Transverse colon (tissue), 4 donors: Measurements from ENCODE around the gene ADGRE1. TPM values are rescaled to one million over a fixed set of nuclear protein-coding genes. Genes with fewer than 3 reads are reported as not detected.

Source experiments
- DNase-seq: peaks from one replicate; pipeline ENCODE4 v3.0.0-alpha.2; 2019
- H3K27ac ChIP-seq, 4 donors: fragments of 200-600 bp; sonication (generic); 2 replicates each; pipeline ENCODE4 v1.5.1; 2016 to 2018; ENCODE audit warnings: inconsistent platforms in 4 of 4
- H3K27me3 ChIP-seq: fragments of 200-600 bp; sonication (generic); 2 replicates; pipeline ENCODE4 v1.5.1; 2017; ENCODE audit warnings: inconsistent platforms
- H3K36me3 ChIP-seq, 4 donors: fragments of 200-600 bp; sonication (generic); 2 replicates each; pipeline ENCODE4 v1.5.1; 2017 to 2019; ENCODE audit warnings: inconsistent platforms in 4 of 4
- H3K4me1 ChIP-seq, 4 donors: fragments of 200-600 bp; sonication (generic); 2 replicates each; pipeline ENCODE4 v1.5.1; 2017 to 2020; ENCODE audit warnings: inconsistent platforms in 4 of 4
- H3K4me3 ChIP-seq, 4 donors: fragments of 200-600 bp; sonication (generic); 1 replicate in 1 of 4; 2 replicates in 3 of 4; pipeline versions ENCODE4 v1.5.1 to v1.6.1; 2017 to 2019; ENCODE audit warnings: inconsistent platforms in 4 of 4
- H3K9me3 ChIP-seq, 2 donors: fragments of 200-600 bp; sonication (generic); 2 replicates each; pipeline ENCODE4 v1.5.1; 2017 to 2019; ENCODE audit warnings: inconsistent platforms in 2 of 2
- EP300 ChIP-seq: sonication (generic); formaldehyde crosslinking; IDR thresholded peaks from one replicate; pipeline ENCODE4 v1.6.1; 2017; ENCODE audit warnings: antibody characterized with exemption, low read depth
- POLR2A ChIP-seq: fragments of 450-650 bp; IDR thresholded peaks from one replicate; pipeline ENCODE4 v1.6.1; 2016; ENCODE audit warnings: antibody characterized with exemption, mild to moderate bottlenecking, moderate library complexity
- POLR2AphosphoS5 ChIP-seq, 3 donors: sonication (generic); formaldehyde crosslinking; IDR thresholded peaks; one replicate each; pipeline ENCODE4 v1.6.1; 2016; ENCODE audit warnings: antibody characterized with exemption in 3 of 3
- WGBS, 2 donors: methylation state at CpG; one replicate each; pipeline ENCODE4 v1.1.5; 2018; ENCODE audit warnings: low coverage in 1 of 2; 5-methylcytosine and 5-hydroxymethylcytosine counted together
- in situ Hi-C, 4 donors: fragments of 200-750 bp; cut with MboI; loops; one replicate each; pipeline versions ENCODE4 v1.15.0 to v1.15.1; 2017; ENCODE audit warnings: low sequenced_read_pairs in 3 of 4, low pct_ligation_motif_present in 1 of 4, low pct_unique_long_range_greater_than_20kb in 1 of 4
- intact Hi-C: fragments of 100-400 bp; cut with DNase I; formaldehyde crosslinking; loops from one replicate; pipeline ENCODE4 v1.15.1; 2023; ENCODE audit warnings: low total_unique reads
- total RNA-seq, 4 donors: library from RNA; depleted of rRNA; stranded (reverse); fragments of >200 nt; gene quantifications; one replicate each; pipeline ENCODE4 v1.1.0, GENCODE V29; 2016
- TF ChIP-seq, protein P1 (sequence below), 5 experiments: fragments of 200-600 bp in 3 of 5; fragments of 450-650 bp in 2 of 5; sonication (generic) in 3 of 5; IDR thresholded peaks; 1 replicate in 2 of 5; 2 replicates in 3 of 5; pipeline ENCODE4 v1.5.1; 2016 to 2017; ENCODE audit warnings: antibody characterized with exemption in 5 of 5, inconsistent platforms in 3 of 5, mild to moderate bottlenecking in 2 of 5, moderate library complexity in 1 of 5

The ADGRE1 gene
- total RNA-seq, 4 donors from 2014 or later: 0.16 to 0.27 TPM; not detected in 2

DNA sequence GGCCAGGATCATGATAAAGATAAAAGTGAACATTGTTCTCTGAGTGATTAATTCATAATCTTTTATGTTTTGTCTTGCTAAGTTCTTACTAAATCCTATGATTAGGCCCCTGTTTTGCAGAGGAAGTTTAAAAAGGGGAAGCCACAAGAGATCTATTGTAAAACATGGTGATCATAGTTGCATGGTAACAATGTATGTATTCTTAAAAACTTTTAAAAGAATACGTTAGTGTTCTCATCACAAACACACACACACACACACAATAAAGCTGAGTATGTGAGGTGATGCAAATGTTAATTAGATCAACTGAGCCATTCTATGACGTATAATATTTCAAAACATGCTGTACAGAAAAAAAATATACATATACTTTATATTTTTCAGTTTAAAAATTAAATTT is 82.6 kb downstream of the ADGRE1 start:
- TF ChIP-seq EP300: no peak
- TF ChIP-seq, protein P1, sequence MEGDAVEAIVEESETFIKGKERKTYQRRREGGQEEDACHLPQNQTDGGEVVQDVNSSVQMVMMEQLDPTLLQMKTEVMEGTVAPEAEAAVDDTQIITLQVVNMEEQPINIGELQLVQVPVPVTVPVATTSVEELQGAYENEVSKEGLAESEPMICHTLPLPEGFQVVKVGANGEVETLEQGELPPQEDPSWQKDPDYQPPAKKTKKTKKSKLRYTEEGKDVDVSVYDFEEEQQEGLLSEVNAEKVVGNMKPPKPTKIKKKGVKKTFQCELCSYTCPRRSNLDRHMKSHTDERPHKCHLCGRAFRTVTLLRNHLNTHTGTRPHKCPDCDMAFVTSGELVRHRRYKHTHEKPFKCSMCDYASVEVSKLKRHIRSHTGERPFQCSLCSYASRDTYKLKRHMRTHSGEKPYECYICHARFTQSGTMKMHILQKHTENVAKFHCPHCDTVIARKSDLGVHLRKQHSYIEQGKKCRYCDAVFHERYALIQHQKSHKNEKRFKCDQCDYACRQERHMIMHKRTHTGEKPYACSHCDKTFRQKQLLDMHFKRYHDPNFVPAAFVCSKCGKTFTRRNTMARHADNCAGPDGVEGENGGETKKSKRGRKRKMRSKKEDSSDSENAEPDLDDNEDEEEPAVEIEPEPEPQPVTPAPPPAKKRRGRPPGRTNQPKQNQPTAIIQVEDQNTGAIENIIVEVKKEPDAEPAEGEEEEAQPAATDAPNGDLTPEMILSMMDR (IDR thresholded peaks at IDR 0.05): no peak
- TF ChIP-seq POLR2AphosphoS5 (IDR thresholded peaks at IDR 0.05): no peak
- no peak for TF ChIP-seq POLR2A
- no peak overlapping the region for H3K4me3 ChIP-seq
- no peaks in the 10 kb centered on the region for H3K27me3 ChIP-seq
- no peaks in the 10 kb centered on the region for H3K36me3 ChIP-seq
- no peak overlapping the region for H3K27ac ChIP-seq
- H3K4me1 ChIP-seq: no peaks in the 10 kb centered on the region
- no peak for DNase-seq
- no peaks in the 10 kb centered on the region for H3K9me3 ChIP-seq
- in situ Hi-C loops (no loop called here), intact Hi-C loops (no loop called here)
- 69 to 70% methylated on average over 2 of the region's 2 CpGs for WGBS, 2 donors

GRCh38 chr19:6970443-6970842 is 83.1 kb downstream of the ADGRE1 start:
- intact Hi-C loops (no loop called here), in situ Hi-C loops (no loop called here)
- no peak for DNase-seq
- Histone ChIP-seq H3K4me1 (no peaks in the 10 kb centered on the region), H3K36me3 (no peaks in the 10 kb centered on the region), H3K27me3 (no peaks in the 10 kb centered on the region), H3K4me3 (no peak overlapping the region), H3K9me3 (no peaks in the 10 kb centered on the region), H3K27ac (no peak overlapping the region)
- TF ChIP-seq POLR2A (no peak), POLR2AphosphoS5 (IDR thresholded peaks at IDR 0.05) (no peak)
- TF ChIP-seq, protein P1 (IDR thresholded peaks at IDR 0.05): no peak
- WGBS, 2 donors: 70 to 100% methylated on average over 2 to 5 of the region's 5 CpGs

GRCh38 chr19:6971366-6971765 is 84.0 kb downstream of the ADGRE1 start:
- no peak for DNase-seq
- intact Hi-C loops: no loop called here
- Histone ChIP-seq H3K36me3 (no peaks in the 10 kb centered on the region), H3K27me3 (no peaks in the 10 kb centered on the region), H3K4me3 (no peak overlapping the region), H3K27ac (no peak overlapping the region), H3K4me1 (no peaks in the 10 kb centered on the region), H3K9me3 (no peaks in the 10 kb centered on the region)
- TF ChIP-seq POLR2A (no peak), EP300 (no peak), POLR2AphosphoS5 (IDR thresholded peaks at IDR 0.05) (no peak)
- TF ChIP-seq, protein P1 (IDR thresholded peaks at IDR 0.05): no peak
- in situ Hi-C loops: no loop called here
- WGBS, 2 donors: 100% methylated on average over 1 of the region's 1 CpG

GRCh38 chr19:6976197-6976596 is 88.8 kb downstream of the ADGRE1 start:
- Histone ChIP-seq H3K4me3 (no peak overlapping the region), H3K36me3 (no peaks in the 10 kb centered on the region), H3K9me3 (peaks cover 0 to 8% of the 10 kb centered on the region in 2 donors), H3K27me3 (no peaks in the 10 kb centered on the region), H3K27ac (no peak overlapping the region), H3K4me1 (no peaks in the 10 kb centered on the region)
- intact Hi-C loops (no loop called here), in situ Hi-C loops (no loop called here)
- 75 to 92% methylated on average over 5 of the region's 5 CpGs for WGBS, 2 donors
- no peak for TF ChIP-seq EP300
- TF ChIP-seq, protein P1 (IDR thresholded peaks at IDR 0.05): no peak
- no peak for TF ChIP-seq POLR2A
- TF ChIP-seq POLR2AphosphoS5 (IDR thresholded peaks at IDR 0.05): no peak
- DNase-seq: no peak
